Dermis lymphatic vessel endothelial cell (primary cell): ENCODE data around the gene NXPH1. TPM values are rescaled to one million over a fixed set of nuclear protein-coding genes. Genes with fewer than 3 reads are reported as not detected.

ENCODE experiments used
- total RNA-seq: library from RNA; depleted of rRNA; stranded (reverse); fragments of >200 nt; gene quantifications from 2 replicates; pipeline ENCODE4 v1.2.1, GENCODE V29; 2014

The NXPH1 gene
- total RNA-seq, result not detected in 2 replicates

GRCh38 chr7:8433477-8434289 lies at the start of gene NXPH1:
Gene NXPH1, plus strand, starts transcription at chr7:8433609.

Other genes starting within 250 kb of the NXPH1 start
- 44.1 and 54.1 TPM in 2 replicates for gene ICA1, start 171.4 kb upstream of the NXPH1 start, total RNA-seq